ENCODE measurements around the gene TENM4. TPM values are rescaled to one million over a fixed set of nuclear protein-coding genes. Genes with fewer than 3 reads are reported as not detected.
A peak's percentile ranks its signal among the peaks of the same experiment; 100 is the strongest.

TENM4 gene
- total RNA-seq, 2 experiments from 2014 or later = not detected

DNA sequence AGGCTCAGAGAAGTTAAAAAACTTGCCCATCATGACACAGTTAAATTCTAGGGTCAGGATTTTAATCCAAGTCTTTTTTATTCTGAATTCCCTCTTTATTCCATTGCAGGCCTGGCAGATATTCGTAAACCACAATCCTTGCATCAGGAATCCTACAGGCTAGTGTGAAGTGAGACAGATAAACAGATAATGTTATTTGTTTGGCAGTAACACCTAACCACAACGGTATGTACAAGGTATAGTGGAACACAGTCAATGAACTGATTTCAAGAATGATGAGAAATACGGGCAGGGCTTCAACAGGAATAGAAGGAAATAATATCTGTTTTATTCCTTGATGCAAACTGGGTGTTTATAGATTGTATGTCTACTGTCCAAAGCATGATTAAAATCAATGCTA lies 834.2 kb downstream of the TENM4 start:
- H3K4me2 ChIP-seq (ENCODE audit: low read length) = no peak overlapping the region
- no peaks in the 10 kb centered on the region for H3K9me3 ChIP-seq (ENCODE audit: low read length)
- H3K36me3 ChIP-seq (ENCODE audit: insufficient read depth, low read length) = no peaks in the 10 kb centered on the region
- no peaks in the 10 kb centered on the region for H3K79me2 ChIP-seq (ENCODE audit: insufficient read depth, low read depth, low read length)
- no peak overlapping the region for H2AFZ ChIP-seq (ENCODE audit: low read length)
- H3K4me3 ChIP-seq (ENCODE audit: low read depth, low read length, poor library complexity, severe bottlenecking) = no peak overlapping the region
- intact Hi-C loops (cut with micrococcal nuclease; ENCODE audit: unreplicated experiment) = no loop called here
- ChIA-PET CTCF (ENCODE audit: unreplicated experiment) (no interaction called here), POLR2A (no interaction called here)
- no TSS peak for BruUV-seq (replicated peaks)
- H3K4me1 ChIP-seq (ENCODE audit: insufficient read depth, low read length, poor library complexity, severe bottlenecking) = no peaks in the 10 kb centered on the region
- no peak overlapping the region for H3K27ac ChIP-seq (ENCODE audit: low read depth, low read length, poor library complexity, severe bottlenecking)
- no peaks in the 10 kb centered on the region for H4K20me1 ChIP-seq (ENCODE audit: insufficient read depth, low read length)
- TF ChIP-seq, protein P1, sequence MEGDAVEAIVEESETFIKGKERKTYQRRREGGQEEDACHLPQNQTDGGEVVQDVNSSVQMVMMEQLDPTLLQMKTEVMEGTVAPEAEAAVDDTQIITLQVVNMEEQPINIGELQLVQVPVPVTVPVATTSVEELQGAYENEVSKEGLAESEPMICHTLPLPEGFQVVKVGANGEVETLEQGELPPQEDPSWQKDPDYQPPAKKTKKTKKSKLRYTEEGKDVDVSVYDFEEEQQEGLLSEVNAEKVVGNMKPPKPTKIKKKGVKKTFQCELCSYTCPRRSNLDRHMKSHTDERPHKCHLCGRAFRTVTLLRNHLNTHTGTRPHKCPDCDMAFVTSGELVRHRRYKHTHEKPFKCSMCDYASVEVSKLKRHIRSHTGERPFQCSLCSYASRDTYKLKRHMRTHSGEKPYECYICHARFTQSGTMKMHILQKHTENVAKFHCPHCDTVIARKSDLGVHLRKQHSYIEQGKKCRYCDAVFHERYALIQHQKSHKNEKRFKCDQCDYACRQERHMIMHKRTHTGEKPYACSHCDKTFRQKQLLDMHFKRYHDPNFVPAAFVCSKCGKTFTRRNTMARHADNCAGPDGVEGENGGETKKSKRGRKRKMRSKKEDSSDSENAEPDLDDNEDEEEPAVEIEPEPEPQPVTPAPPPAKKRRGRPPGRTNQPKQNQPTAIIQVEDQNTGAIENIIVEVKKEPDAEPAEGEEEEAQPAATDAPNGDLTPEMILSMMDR (conservative IDR thresholded peaks at IDR 0.05; ENCODE audit: low read length) = no peak
- TF ChIP-seq EZH2phosphoT487 (IDR thresholded peaks at IDR 0.05; ENCODE audit: borderline replicate concordance, low read depth, low read length) = no peak
- DNase-seq (ENCODE audit: low spot score) = no peak
- H3K9me2 ChIP-seq (ENCODE audit: insufficient read depth, low read length) = no peaks in the 10 kb centered on the region

DNA sequence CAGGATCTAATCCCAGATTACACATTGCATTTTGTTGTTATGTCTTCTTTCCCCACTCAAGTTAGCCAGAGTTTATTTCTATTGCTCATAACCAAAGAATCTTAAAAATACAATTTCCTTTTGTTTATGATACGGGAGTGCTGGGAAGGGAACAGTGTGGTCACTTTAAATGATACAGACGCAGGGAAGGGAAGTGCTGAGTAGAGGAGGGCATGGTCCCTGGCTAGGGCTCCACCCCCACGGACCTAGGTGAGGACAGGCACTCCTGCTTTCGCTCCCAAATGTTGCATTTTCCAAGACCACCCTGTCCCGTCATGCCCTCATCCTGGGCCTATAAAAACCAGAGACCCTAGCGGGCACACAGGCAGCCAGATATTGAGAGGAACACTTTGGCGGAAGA lies 835.5 kb downstream of the TENM4 start:
- DNase-seq (ENCODE audit: low spot score) = no peak
- Histone ChIP-seq H3K27ac (ENCODE audit: low read depth, low read length, poor library complexity, severe bottlenecking) (no peak overlapping the region), H4K20me1 (ENCODE audit: insufficient read depth, low read length) (no peaks in the 10 kb centered on the region), H3K4me1 (ENCODE audit: insufficient read depth, low read length, poor library complexity, severe bottlenecking) (no peaks in the 10 kb centered on the region), H3K36me3 (ENCODE audit: insufficient read depth, low read length) (no peaks in the 10 kb centered on the region), H2AFZ (ENCODE audit: low read length) (no peak overlapping the region), H3K9me3 (ENCODE audit: low read length) (no peaks in the 10 kb centered on the region), H3K9me2 (ENCODE audit: insufficient read depth, low read length) (no peaks in the 10 kb centered on the region), H3K4me3 (ENCODE audit: low read depth, low read length, poor library complexity, severe bottlenecking) (no peak overlapping the region), H3K4me2 (ENCODE audit: low read length) (no peak overlapping the region), H3K79me2 (ENCODE audit: insufficient read depth, low read depth, low read length) (no peaks in the 10 kb centered on the region)
- TF ChIP-seq, protein P1 (conservative IDR thresholded peaks at IDR 0.05; ENCODE audit: low read length) = no peak
- TF ChIP-seq EZH2phosphoT487 (IDR thresholded peaks at IDR 0.05; ENCODE audit: borderline replicate concordance, low read depth, low read length) = no peak
- BruUV-seq (replicated peaks) = no TSS peak
- ChIA-PET CTCF (ENCODE audit: unreplicated experiment) (no interaction called here), POLR2A (no interaction called here)
- intact Hi-C loops (cut with micrococcal nuclease; ENCODE audit: unreplicated experiment) = no loop called here

DNA sequence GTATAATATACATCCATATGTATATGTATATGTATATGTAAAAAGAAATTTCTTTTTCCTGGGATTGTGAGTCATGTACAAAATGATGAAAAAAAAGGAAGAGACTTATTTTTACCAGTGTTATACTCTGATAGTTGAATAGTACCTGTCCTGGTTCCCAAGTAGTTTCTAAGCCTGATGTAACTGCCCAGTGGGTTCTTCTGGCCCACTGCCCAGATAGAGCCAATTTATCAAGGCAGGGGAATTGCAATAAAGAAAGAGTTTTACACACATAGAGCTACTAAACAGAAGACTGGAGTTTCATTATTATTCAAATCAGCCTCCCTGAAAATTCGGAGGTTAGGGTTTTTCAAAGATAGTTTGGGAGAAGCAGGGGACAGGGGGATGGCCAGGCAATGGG lies 837.0 kb downstream of the TENM4 start:
- TF ChIP-seq EZH2phosphoT487 (IDR thresholded peaks at IDR 0.05; ENCODE audit: borderline replicate concordance, low read depth, low read length) = no peak
- TF ChIP-seq, protein P1 (conservative IDR thresholded peaks at IDR 0.05; ENCODE audit: low read length) = no peak
- Histone ChIP-seq H3K4me3 (ENCODE audit: low read depth, low read length, poor library complexity, severe bottlenecking) (no peak overlapping the region), H2AFZ (ENCODE audit: low read length) (no peak overlapping the region), H3K4me2 (ENCODE audit: low read length) (no peak overlapping the region), H3K36me3 (ENCODE audit: insufficient read depth, low read length) (no peaks in the 10 kb centered on the region), H3K27ac (ENCODE audit: low read depth, low read length, poor library complexity, severe bottlenecking) (no peak overlapping the region), H4K20me1 (ENCODE audit: insufficient read depth, low read length) (no peaks in the 10 kb centered on the region), H3K79me2 (ENCODE audit: insufficient read depth, low read depth, low read length) (no peaks in the 10 kb centered on the region), H3K9me2 (ENCODE audit: insufficient read depth, low read length) (no peaks in the 10 kb centered on the region), H3K9me3 (ENCODE audit: low read length) (no peaks in the 10 kb centered on the region), H3K4me1 (ENCODE audit: insufficient read depth, low read length, poor library complexity, severe bottlenecking) (no peaks in the 10 kb centered on the region)
- POLR2A ChIA-PET = no interaction called here
- DNase-seq (ENCODE audit: low spot score) = no peak
- BruUV-seq (replicated peaks) = no TSS peak
- CTCF ChIA-PET (ENCODE audit: unreplicated experiment) = no interaction called here
- intact Hi-C loops (cut with micrococcal nuclease; ENCODE audit: unreplicated experiment) = no loop called here

Small RNAs within 50 kb of the gene (microRNA-seq; reads per million reads assigned to microRNA genes)
- gene MIR5579 (ENCODE audit: borderline replicate concordance) = not detected
- 8.3 reads per million, percentile 8 among the genes with 10 or more reads in this experiment for gene MIR708 (ENCODE audit: borderline replicate concordance)

Small RNAs within 50 kb of the gene (small RNA-seq; reads per million reads assigned to genes)
- gene MIR5579 (not detected), gene MIR708 (not detected)
